Epithelial cell of prostate (primary cell): ENCODE results near the gene EDNRA.

ENCODE experiments used
- DNase-seq: peaks from one replicate; pipeline ENCODE4 v3.0.0-alpha.2; 2011; ENCODE audit warnings: low read depth, low spot score
- H3K27ac ChIP-seq: fragments of 450-650 bp; 2 replicates; pipeline ENCODE4 v1.5.1; 2017; ENCODE audit warnings: mild to moderate bottlenecking

EDNRA gene

GRCh38 chr4:147582386-147583060, 101.6 kb downstream of the EDNRA start:
- peak; percentile 91 for DNase-seq

GRCh38 chr4:147583876-147584275, 103.0 kb downstream of the EDNRA start:
- no peak for DNase-seq
- H3K27ac ChIP-seq, result no peak overlapping the region

More at GRCh38 chr4:147582386-147583060, 101.6 kb downstream of the EDNRA start:
- H3K27ac ChIP-seq, result peak overlapping the region; percentile 82

- H3K27ac ChIP-seq, result no peak overlapping the region
- DNase-seq, result no peak
Measured at GRCh38 chr4:147586032-147586431, 105.1 kb downstream of the EDNRA start.

- no peak for DNase-seq
- H3K27ac ChIP-seq, result no peak overlapping the region
Measured at GRCh38 chr4:147586637-147587036, 105.7 kb downstream of the EDNRA start.

DNA sequence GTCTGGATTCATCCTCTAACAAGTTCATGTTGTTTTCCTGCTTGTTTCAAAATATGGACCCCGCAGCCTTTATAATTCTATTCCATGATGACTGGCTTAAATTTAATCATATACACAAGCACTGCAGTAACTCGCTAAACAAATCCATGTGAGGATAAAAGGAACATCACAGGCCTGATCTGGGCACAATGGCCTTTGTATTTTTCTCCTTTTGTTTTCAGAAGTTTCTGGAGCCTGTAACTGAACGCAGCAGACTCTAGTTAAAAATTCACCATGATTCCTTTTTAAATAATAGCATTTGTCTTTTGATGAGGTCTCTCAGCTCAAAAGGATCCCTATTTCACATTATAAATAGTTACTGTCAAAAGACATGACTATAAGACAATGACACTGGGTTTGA, 106.1 kb downstream of the EDNRA start:
- no peak overlapping the region for H3K27ac ChIP-seq
- no peak for DNase-seq

GRCh38 chr4:147589586-147589985, 108.7 kb downstream of the EDNRA start:
- no peak for DNase-seq
- no peak overlapping the region for H3K27ac ChIP-seq

DNA sequence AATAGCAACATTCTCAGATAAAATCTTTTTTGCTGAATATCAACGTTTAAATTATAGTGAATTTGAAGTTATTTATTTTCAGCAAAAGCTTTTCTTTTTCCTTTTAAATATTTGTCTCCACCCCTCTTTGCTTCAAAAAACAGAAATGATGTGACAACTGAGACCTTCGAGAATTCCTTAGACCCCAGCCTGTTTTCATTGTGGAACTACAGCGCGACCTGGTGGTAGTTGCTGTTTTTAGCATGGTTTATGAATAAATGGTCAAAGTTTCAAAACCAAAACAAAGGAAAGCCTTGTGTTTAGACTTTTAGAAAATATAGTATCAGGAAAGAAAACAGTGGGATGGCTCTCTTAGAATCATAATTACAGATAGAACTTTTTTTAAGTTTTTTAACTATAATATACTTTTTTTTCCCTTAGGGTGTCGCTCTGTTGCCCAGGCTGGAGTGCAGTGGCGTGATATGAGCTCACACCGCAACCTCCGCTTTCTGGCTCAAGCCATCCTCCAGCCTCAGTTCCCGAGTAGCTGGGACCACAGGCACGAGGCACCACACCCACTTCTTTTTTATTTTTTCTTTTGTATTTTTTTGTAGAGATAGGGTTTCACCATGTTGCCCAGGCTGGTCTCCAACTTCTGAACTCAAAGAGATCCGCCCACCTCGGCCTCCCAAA, 109.5 kb downstream of the EDNRA start:
- no peak for DNase-seq
- H3K27ac ChIP-seq, result no peak overlapping the region

DNA sequence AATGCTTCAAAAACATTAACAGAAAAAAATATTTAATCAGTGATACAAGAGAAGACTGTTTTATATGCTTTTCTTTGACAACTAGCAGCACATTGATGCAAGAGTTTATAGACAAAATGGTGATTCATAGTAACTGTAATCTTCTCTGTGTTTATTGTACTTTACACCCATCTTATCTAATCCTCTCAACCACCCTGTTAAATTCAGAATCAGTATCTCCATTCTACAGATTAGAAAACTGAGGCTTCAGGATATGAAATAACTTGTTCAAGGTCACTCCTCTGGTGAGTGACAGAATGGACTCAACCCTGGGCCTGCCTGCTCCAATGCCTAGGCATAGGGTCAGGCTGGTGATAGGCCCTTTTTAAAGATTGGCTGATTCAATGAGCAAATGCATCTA, 110.2 kb downstream of the EDNRA start:
- H3K27ac ChIP-seq, result no peak overlapping the region
- no peak for DNase-seq

DNA sequence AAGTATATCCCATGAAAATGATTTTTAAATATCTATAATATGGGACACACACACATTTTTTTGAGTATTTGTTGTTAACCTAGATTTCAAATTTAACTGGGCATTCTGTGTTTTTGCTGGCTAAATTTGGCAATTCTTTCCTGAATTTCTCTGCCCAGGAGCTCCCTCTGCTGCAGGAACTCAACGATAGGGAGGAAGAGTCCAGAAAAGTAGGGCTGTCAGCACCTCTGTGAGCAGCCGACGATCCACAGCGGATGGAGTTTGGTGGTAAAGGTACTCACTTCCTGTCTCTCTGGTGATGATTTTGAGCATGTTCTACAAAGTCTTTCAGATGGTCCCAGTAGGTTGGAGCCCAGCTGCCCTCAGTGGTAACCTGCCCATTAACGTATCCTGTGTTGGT, 113.2 kb downstream of the EDNRA start:
- DNase-seq, result no peak

More for the DNA sequence above, 113.2 kb downstream of the EDNRA start:
- H3K27ac ChIP-seq, result no peak overlapping the region
